Measurements from ENCODE around the gene PRR15L.

DNA sequence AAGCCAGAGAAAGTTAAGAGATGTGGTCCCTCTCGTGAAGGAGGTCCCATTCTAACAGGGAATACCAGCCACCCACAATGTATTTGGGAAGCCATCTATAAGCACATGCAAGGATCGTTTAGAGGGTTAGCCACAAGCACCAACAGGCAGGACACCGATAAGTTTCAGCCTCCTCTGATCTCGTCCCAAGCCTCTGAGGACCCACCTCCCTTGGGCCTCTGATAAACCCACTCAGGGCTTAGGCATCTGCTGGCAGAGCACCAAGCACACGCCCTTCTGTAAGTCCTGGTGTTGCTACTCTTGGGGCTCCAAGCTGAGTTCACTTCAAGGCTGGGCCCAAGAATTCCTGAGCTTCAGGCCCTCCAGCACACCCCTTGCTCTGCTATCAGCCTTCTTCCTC lies 21.7 kb downstream of the PRR15L start:
- TF ChIP-seq, protein P1, sequence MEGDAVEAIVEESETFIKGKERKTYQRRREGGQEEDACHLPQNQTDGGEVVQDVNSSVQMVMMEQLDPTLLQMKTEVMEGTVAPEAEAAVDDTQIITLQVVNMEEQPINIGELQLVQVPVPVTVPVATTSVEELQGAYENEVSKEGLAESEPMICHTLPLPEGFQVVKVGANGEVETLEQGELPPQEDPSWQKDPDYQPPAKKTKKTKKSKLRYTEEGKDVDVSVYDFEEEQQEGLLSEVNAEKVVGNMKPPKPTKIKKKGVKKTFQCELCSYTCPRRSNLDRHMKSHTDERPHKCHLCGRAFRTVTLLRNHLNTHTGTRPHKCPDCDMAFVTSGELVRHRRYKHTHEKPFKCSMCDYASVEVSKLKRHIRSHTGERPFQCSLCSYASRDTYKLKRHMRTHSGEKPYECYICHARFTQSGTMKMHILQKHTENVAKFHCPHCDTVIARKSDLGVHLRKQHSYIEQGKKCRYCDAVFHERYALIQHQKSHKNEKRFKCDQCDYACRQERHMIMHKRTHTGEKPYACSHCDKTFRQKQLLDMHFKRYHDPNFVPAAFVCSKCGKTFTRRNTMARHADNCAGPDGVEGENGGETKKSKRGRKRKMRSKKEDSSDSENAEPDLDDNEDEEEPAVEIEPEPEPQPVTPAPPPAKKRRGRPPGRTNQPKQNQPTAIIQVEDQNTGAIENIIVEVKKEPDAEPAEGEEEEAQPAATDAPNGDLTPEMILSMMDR (IDR thresholded peaks at IDR 0.05) = no peak
- TF ChIP-seq POLR2A (IDR thresholded peaks at IDR 0.05) = no peak

Measured in thyroid gland (tissue), 4 donors.